ENCODE results near the gene NOSTRIN. TPM values are rescaled to one million over a fixed set of nuclear protein-coding genes. Genes with fewer than 3 reads are reported as not detected.

NOSTRIN gene
- total RNA-seq, 1 donor from 2014 or later: 14.7 TPM

GRCh38 chr2:168814939-168815907, 12.8 kb downstream of the NOSTRIN start:
- H3K4me1 ChIP-seq: peaks cover 86% of the 10 kb centered on the region
- H3K27ac ChIP-seq (replicated peaks): peak overlapping the region; percentile 34
- intact Hi-C loops (cut with micrococcal nuclease): no loop called here

GRCh38 chr2:168816369-168816768, 13.9 kb downstream of the NOSTRIN start:
- no peaks in the 10 kb centered on the region for H3K9me3 ChIP-seq (replicated peaks)
- peaks cover 9% of the 10 kb centered on the region for H3K36me3 ChIP-seq
- no peak for TF ChIP-seq CTCF (IDR thresholded peaks at IDR 0.05; ENCODE audit: borderline replicate concordance)
- peaks cover 82% of the 10 kb centered on the region for H3K4me1 ChIP-seq
- no peaks in the 10 kb centered on the region for H3K27me3 ChIP-seq (ENCODE audit: low read depth)
- H3K27ac ChIP-seq (replicated peaks): no peak overlapping the region
- DNase-seq: no peak
- H3K4me3 ChIP-seq: no peak overlapping the region
- intact Hi-C loops (cut with micrococcal nuclease): no loop called here

More at GRCh38 chr2:168814939-168815907, 12.8 kb downstream of the NOSTRIN start:
- TF ChIP-seq CTCF (IDR thresholded peaks at IDR 0.05; ENCODE audit: borderline replicate concordance): no peak
- Histone ChIP-seq H3K27me3 (ENCODE audit: low read depth) (no peaks in the 10 kb centered on the region), H3K9me3 (replicated peaks) (no peaks in the 10 kb centered on the region), H3K4me3 (no peak overlapping the region), H3K36me3 (peaks cover 2% of the 10 kb centered on the region)
- DNase-seq: no peak

- Histone ChIP-seq H3K27me3 (ENCODE audit: low read depth) (no peaks in the 10 kb centered on the region), H3K27ac (replicated peaks) (no peak overlapping the region), H3K4me3 (peak overlapping the region; percentile 29), H3K9me3 (replicated peaks) (no peaks in the 10 kb centered on the region), H3K4me1 (peaks cover 60% of the 10 kb centered on the region), H3K36me3 (peaks cover 9% of the 10 kb centered on the region)
- intact Hi-C loops (cut with micrococcal nuclease): no loop called here
- no peak for TF ChIP-seq CTCF (IDR thresholded peaks at IDR 0.05; ENCODE audit: borderline replicate concordance)
- DNase-seq: no peak
Observed at GRCh38 chr2:168819050-168819715, 16.7 kb downstream of the NOSTRIN start.

- intact Hi-C loops (cut with micrococcal nuclease): no loop called here
- TF ChIP-seq CTCF (IDR thresholded peaks at IDR 0.05; ENCODE audit: borderline replicate concordance): no peak
- Histone ChIP-seq H3K36me3 (peaks cover 9% of the 10 kb centered on the region), H3K9me3 (replicated peaks) (no peaks in the 10 kb centered on the region), H3K4me1 (peaks cover 53% of the 10 kb centered on the region), H3K27ac (replicated peaks) (no peak overlapping the region), H3K27me3 (ENCODE audit: low read depth) (no peaks in the 10 kb centered on the region), H3K4me3 (no peak overlapping the region)
- no peak for DNase-seq
Observed at GRCh38 chr2:168819829-168820489, 17.5 kb downstream of the NOSTRIN start.

GRCh38 chr2:168821577-168821976, 19.1 kb downstream of the NOSTRIN start:
- Histone ChIP-seq H3K4me3 (no peak overlapping the region), H3K27me3 (ENCODE audit: low read depth) (no peaks in the 10 kb centered on the region), H3K27ac (replicated peaks) (no peak overlapping the region), H3K4me1 (peaks cover 37% of the 10 kb centered on the region), H3K9me3 (replicated peaks) (no peaks in the 10 kb centered on the region), H3K36me3 (peaks cover 11% of the 10 kb centered on the region)
- no peak for DNase-seq
- intact Hi-C loops (cut with micrococcal nuclease): no loop called here
- no peak for TF ChIP-seq CTCF (IDR thresholded peaks at IDR 0.05; ENCODE audit: borderline replicate concordance)
